ENCODE measurements around the gene GAS2L2.
A peak's percentile ranks its signal among the peaks of the same experiment; 100 is the strongest.

The GAS2L2 gene

GRCh38 chr17:35744830-35745229, 8.2 kb downstream of the GAS2L2 start:
- DNase-seq, result no peak

- DNase-seq, result no peak
Observed at GRCh38 chr17:35743626-35744328, 9.3 kb downstream of the GAS2L2 start.

- no peak for DNase-seq
Observed at GRCh38 chr17:35742896-35743477, 10.1 kb downstream of the GAS2L2 start.

GRCh38 chr17:35742496-35742895, 10.5 kb downstream of the GAS2L2 start:
- no peak for DNase-seq

- peak; percentile 16 for DNase-seq
Observed at GRCh38 chr17:35740997-35741931, 11.8 kb downstream of the GAS2L2 start.

- no peak for DNase-seq
Observed at GRCh38 chr17:35740216-35740615, 12.8 kb downstream of the GAS2L2 start.

- no peak for DNase-seq
Observed at GRCh38 chr17:35738519-35739133, 14.4 kb downstream of the GAS2L2 start.

GRCh38 chr17:35736236-35736635, 16.8 kb downstream of the GAS2L2 start:
- no peak for DNase-seq

GRCh38 chr17:35735036-35735805, 17.8 kb downstream of the GAS2L2 start:
- no peak for DNase-seq

- DNase-seq, result no peak
Observed at GRCh38 chr17:35734396-35734795, 18.6 kb downstream of the GAS2L2 start.

- no peak for DNase-seq
Observed at GRCh38 chr17:35733366-35733765, 19.7 kb downstream of the GAS2L2 start.

GRCh38 chr17:35732806-35733136, 20.3 kb downstream of the GAS2L2 start:
- DNase-seq, result no peak

- no peak for DNase-seq
Observed at GRCh38 chr17:35731917-35732805, 20.9 kb downstream of the GAS2L2 start.

GRCh38 chr17:35731239-35731916, 21.7 kb downstream of the GAS2L2 start, which contains the start of gene RASL10B:
TSS of gene RASL10B (plus strand) at chr17:35731639. CDS start at chr17:35735185, 3,546 bp downstream.
- peak; percentile 18 for DNase-seq

- DNase-seq, result no peak
Observed at GRCh38 chr17:35730400-35731005, 22.5 kb downstream of the GAS2L2 start.

GRCh38 chr17:35729405-35729833, 23.6 kb downstream of the GAS2L2 start:
- DNase-seq, result no peak

GRCh38 chr17:35728551-35728950, 24.5 kb downstream of the GAS2L2 start:
- no peak for DNase-seq

- DNase-seq, result no peak
Observed at GRCh38 chr17:35727635-35728034, 25.4 kb downstream of the GAS2L2 start.

- no peak for DNase-seq
Observed at GRCh38 chr17:35726953-35727460, 26.0 kb downstream of the GAS2L2 start.
